Measurements from ENCODE around the gene CCDC107. TPM values are rescaled to one million over a fixed set of nuclear protein-coding genes. Genes with fewer than 3 reads are reported as not detected.

Gene CCDC107
- polyA plus RNA-seq, 1 donor: 22.1 TPM

DNA sequence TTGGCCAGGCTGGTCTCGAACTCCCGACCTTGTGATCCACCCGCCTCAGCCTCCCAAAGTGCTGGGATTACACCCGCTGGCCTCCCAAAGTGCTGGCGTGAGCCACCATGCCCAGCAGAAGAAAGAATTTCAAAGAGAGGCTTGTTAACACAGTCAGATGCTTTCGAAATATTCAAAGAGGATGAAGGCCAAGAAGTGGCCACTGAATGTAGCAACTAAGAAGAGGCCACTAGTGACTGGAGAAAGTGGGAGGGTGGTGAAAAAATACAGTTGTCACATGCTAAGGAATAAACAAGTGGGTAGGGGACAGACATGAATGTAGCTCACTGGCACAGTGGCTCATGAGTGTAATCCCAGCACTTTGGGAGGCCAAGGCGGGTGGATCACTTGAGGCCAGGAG is 44.6 kb downstream of the CCDC107 start:
- no peak for DNase-seq (ENCODE audit: low read depth)

- no peak for DNase-seq (ENCODE audit: low read depth)
Observed at GRCh38 chr9:35703906-35704672, 46.0 kb downstream of the CCDC107 start.

- no peak for DNase-seq (ENCODE audit: low read depth)
Observed at GRCh38 chr9:35705372-35705771, 47.3 kb downstream of the CCDC107 start.

GRCh38 chr9:35705836-35706430 is 47.8 kb downstream of the CCDC107 start:
- no peak for DNase-seq (ENCODE audit: low read depth)

DNA sequence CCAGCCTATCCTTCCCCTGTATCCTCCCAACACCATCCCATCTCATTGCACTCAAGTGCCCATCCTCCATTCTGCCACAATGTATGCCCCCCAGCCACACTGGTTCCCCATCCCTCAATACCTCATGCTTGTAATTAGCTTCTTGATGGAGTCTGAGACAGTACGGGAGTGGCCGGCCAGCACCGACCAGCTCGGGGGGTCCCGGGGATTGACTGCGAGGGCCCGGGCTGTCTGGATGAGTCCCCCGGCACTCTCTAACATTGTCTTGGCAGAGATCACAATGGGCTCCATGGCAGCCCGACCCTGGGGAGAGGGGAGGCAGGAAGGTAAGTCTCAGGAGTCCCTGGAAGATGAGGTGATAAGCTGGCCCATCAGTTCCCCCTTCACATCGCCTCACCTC is 48.9 kb downstream of the CCDC107 start:
- no peak for DNase-seq (ENCODE audit: low read depth)

DNA sequence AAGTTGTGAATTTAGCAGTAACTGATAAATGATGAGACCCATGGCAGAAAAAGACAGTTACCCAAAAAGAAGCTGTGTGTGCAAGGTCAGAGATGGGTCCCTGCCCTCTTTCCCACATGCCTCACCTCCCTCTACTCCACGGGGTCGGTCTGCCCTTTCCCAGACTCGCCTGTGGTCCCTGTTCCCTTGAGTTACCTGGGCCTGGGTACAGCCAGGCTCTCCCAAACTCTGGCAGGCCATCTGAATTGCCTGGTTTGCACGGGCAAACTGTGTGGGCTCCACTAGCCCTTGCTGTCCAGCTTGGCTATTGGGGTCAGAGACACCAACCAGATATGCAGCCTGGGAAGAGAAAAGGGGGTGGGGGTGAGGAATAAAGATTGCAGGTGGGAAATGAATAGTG is 50.1 kb downstream of the CCDC107 start:
- DNase-seq (ENCODE audit: low read depth): no peak

GRCh38 chr9:35710818-35711500 is 52.9 kb downstream of the CCDC107 start:
- DNase-seq (ENCODE audit: low read depth): no peak

Other genes starting within 250 kb of the CCDC107 start
- gene RUSC2, start 168.2 kb upstream of the CCDC107 start, polyA plus RNA-seq (ENCODE audit: insufficient read length): 71.7 TPM
- gene TESK1, start 53.0 kb upstream of the CCDC107 start, polyA plus RNA-seq (ENCODE audit: insufficient read length): 42.2 TPM
- 2.6 TPM for gene CD72, start 39.9 kb upstream of the CCDC107 start, polyA plus RNA-seq (ENCODE audit: insufficient read length)
- gene SIT1, start 7.4 kb upstream of the CCDC107 start, polyA plus RNA-seq (ENCODE audit: insufficient read length): not detected
- not detected for gene RMRP, start 273 bp upstream of the CCDC107 start, polyA plus RNA-seq (ENCODE audit: insufficient read length)
- gene ARHGEF39, start 6.9 kb downstream of the CCDC107 start, polyA plus RNA-seq (ENCODE audit: insufficient read length): 5.6 TPM
- 0.87 TPM for gene CA9, start 15.6 kb downstream of the CCDC107 start, polyA plus RNA-seq (ENCODE audit: insufficient read length)
- gene TPM2, start 31.6 kb downstream of the CCDC107 start, polyA plus RNA-seq (ENCODE audit: insufficient read length): 8,819 TPM
- gene TLN1, start 73.9 kb downstream of the CCDC107 start, polyA plus RNA-seq (ENCODE audit: insufficient read length): 87.7 TPM
- gene CREB3, start 74.4 kb downstream of the CCDC107 start, polyA plus RNA-seq (ENCODE audit: insufficient read length): 23.5 TPM
- 70.2 TPM for gene GBA2, start 90.9 kb downstream of the CCDC107 start, polyA plus RNA-seq (ENCODE audit: insufficient read length)
- gene RGP1, start 91.0 kb downstream of the CCDC107 start, polyA plus RNA-seq (ENCODE audit: insufficient read length): 17.9 TPM
- gene MSMP, start 96.0 kb downstream of the CCDC107 start, polyA plus RNA-seq (ENCODE audit: insufficient read length): 0.77 TPM
- gene NPR2, start 133.3 kb downstream of the CCDC107 start, polyA plus RNA-seq (ENCODE audit: insufficient read length): 22.4 TPM
- 2.3 TPM for gene SPAG8, start 154.0 kb downstream of the CCDC107 start, polyA plus RNA-seq (ENCODE audit: insufficient read length)
- gene HINT2, start 156.8 kb downstream of the CCDC107 start, polyA plus RNA-seq (ENCODE audit: insufficient read length): 30.7 TPM
- gene FAM221B, start 170.4 kb downstream of the CCDC107 start, polyA plus RNA-seq (ENCODE audit: insufficient read length): 0.18 TPM
- gene TMEM8B, start 170.9 kb downstream of the CCDC107 start, polyA plus RNA-seq (ENCODE audit: insufficient read length): 20.3 TPM
- 0.10 TPM for gene OR13J1, start 212.1 kb downstream of the CCDC107 start, polyA plus RNA-seq (ENCODE audit: insufficient read length)
- 2.1 TPM for gene HRCT1, start 247.9 kb downstream of the CCDC107 start, polyA plus RNA-seq (ENCODE audit: insufficient read length)

Measured in forelimb muscle (tissue), 1 donor.